ENCODE data around the gene GMDS. TPM values are rescaled to one million over a fixed set of nuclear protein-coding genes. Genes with fewer than 3 reads are reported as not detected.

The GMDS gene
- total RNA-seq, 6 experiments from 2014 or later: 13.2 to 18.0 (median 14.7) TPM

DNA sequence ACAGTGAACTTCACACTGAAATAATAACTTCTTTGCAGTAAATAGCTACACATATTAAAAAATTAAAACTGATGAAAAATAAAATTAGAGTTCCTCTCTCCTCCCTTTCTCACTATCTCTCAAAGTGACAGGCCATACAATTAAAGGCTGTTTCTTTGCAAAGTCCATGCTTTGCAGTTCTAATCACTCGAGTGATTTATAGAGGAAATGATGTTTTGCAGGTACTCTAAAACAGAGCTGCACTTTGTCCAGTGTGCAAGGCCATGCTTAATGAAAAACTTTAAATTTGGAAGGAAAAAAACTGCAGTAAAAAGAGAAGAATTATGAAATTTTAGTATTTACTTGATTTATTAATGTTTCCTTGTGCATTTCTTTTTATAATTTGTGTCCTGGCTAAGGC lies 112.5 kb downstream of the GMDS start:
- H3K27ac Mint-ChIP-seq: no peak overlapping the region
- DNase-seq: no peak
- H3K4me3 Mint-ChIP-seq: no peak overlapping the region
- H3K9me3 Mint-ChIP-seq: no peaks in the 10 kb centered on the region
- peaks cover 9% of the 10 kb centered on the region; the same call in 1 of the 2 replicates for H3K4me1 Mint-ChIP-seq (ENCODE audit: low read depth)
- H3K36me3 Mint-ChIP-seq (ENCODE audit: low read depth): no peaks in the 10 kb centered on the region
- TF ChIP-seq, protein P1, sequence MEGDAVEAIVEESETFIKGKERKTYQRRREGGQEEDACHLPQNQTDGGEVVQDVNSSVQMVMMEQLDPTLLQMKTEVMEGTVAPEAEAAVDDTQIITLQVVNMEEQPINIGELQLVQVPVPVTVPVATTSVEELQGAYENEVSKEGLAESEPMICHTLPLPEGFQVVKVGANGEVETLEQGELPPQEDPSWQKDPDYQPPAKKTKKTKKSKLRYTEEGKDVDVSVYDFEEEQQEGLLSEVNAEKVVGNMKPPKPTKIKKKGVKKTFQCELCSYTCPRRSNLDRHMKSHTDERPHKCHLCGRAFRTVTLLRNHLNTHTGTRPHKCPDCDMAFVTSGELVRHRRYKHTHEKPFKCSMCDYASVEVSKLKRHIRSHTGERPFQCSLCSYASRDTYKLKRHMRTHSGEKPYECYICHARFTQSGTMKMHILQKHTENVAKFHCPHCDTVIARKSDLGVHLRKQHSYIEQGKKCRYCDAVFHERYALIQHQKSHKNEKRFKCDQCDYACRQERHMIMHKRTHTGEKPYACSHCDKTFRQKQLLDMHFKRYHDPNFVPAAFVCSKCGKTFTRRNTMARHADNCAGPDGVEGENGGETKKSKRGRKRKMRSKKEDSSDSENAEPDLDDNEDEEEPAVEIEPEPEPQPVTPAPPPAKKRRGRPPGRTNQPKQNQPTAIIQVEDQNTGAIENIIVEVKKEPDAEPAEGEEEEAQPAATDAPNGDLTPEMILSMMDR (IDR thresholded peaks at IDR 0.05): no peak
- H3K27me3 Mint-ChIP-seq (ENCODE audit: insufficient read depth): no peaks in the 10 kb centered on the region

DNA sequence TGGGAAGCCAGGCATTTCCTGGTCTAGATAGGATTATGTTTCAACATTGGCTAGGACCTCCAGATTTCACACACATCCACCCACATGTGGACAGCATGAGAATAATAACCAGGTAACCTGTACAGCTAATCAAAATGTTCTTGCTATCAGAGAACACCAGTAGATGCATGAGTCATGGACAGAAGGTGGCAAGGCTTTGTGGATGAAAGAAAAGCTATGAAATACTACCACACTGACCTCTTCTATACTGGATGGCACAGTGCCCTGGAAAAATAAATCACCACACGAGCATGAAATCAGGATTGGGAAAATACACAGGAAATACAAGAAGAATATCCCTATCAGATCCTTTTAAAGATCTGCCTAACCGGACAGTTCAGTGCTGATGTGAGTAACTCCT lies 113.0 kb downstream of the GMDS start:
- TF ChIP-seq, protein P1 (IDR thresholded peaks at IDR 0.05): no peak
- Mint-ChIP-seq H3K27ac (no peak overlapping the region), H3K9me3 (no peaks in the 10 kb centered on the region), H3K4me3 (no peak overlapping the region), H3K27me3 (ENCODE audit: insufficient read depth) (no peaks in the 10 kb centered on the region), H3K36me3 (ENCODE audit: low read depth) (no peaks in the 10 kb centered on the region), H3K4me1 (ENCODE audit: low read depth) (peaks cover 9% of the 10 kb centered on the region; the same call in 1 of the 2 replicates)
- no peak for DNase-seq

DNA sequence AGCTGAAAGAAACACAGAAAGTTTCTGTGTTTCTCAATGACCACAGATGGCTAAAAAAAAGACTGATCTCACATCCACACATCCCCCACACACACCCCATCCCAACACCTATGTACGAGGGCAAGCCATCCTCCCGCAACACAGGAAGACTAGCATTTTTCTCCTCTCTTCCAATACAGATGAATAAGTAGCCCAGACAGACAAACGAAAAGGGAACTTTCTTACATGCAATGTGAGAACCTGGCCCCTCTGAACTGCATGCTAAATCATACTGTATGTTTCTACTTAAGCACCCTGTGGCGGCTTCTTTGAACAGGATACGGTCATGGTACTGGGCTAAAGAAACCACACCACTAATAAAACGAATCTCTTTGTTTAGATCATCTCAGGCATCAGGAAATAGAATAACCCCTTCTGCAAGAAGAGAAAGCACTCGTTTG lies 116.2 kb downstream of the GMDS start:
- H3K27ac Mint-ChIP-seq: no peak overlapping the region
- H3K4me1 Mint-ChIP-seq (ENCODE audit: low read depth): peaks cover 5% of the 10 kb centered on the region; the same call in 1 of the 2 replicates

DNA sequence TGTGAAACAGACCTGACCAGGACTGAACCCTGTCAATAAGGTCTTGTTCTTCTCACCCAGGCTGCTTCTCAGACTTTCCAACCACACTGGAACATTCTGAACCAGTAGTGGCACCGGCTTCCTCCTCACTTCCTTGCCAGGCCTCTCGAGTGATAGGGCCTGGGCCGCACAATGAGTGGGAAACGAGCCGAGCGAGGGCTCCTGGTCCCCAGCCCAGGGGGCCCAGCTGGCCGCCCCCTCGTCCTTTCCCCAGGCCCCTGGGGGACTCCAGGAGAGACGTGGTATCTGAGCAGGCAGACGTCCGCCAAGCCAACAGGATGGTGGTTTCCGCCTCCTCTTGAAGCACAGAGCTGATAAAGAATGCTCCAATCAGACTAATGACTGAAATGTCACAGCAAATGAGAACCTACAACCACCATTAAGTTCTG lies 117.9 kb downstream of the GMDS start:
- Mint-ChIP-seq H3K27ac (no peak overlapping the region), H3K4me3 (no peak overlapping the region), H3K36me3 (ENCODE audit: low read depth) (no peaks in the 10 kb centered on the region), H3K27me3 (ENCODE audit: insufficient read depth) (no peaks in the 10 kb centered on the region), H3K4me1 (ENCODE audit: low read depth) (peaks cover 3% of the 10 kb centered on the region; the same call in 1 of the 2 replicates), H3K9me3 (no peaks in the 10 kb centered on the region)
- no peak for DNase-seq
- TF ChIP-seq, protein P1 (IDR thresholded peaks at IDR 0.05): no peak

More for the DNA sequence above, 116.2 kb downstream of the GMDS start:
- Mint-ChIP-seq H3K36me3 (ENCODE audit: low read depth) (no peaks in the 10 kb centered on the region), H3K9me3 (no peaks in the 10 kb centered on the region), H3K27me3 (ENCODE audit: insufficient read depth) (no peaks in the 10 kb centered on the region), H3K4me3 (no peak overlapping the region)
- TF ChIP-seq, protein P1 (IDR thresholded peaks at IDR 0.05): no peak
- no peak for DNase-seq

DNA sequence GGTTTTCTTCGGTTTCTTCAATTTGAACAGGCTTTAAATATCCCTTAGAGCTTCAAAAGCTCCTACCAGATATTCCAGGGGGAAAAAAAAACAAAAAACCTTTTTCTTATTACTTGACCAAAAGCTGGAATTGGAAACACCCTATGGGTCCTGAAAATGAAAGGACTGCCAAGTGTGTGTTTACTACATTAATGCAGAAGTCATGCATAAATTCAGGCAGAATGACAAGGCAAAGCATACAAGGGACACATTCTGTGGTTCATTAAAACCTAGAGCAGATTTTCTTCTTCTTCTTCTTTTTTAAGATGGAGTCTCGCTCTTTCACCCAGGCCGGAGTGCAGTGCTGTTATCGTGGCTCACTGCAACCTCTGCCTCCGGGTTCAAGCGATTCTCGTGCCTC lies 119.1 kb downstream of the GMDS start:
- Mint-ChIP-seq H3K27me3 (ENCODE audit: insufficient read depth) (no peaks in the 10 kb centered on the region), H3K4me1 (ENCODE audit: low read depth) (no peaks in the 10 kb centered on the region), H3K27ac (no peak overlapping the region), H3K4me3 (no peak overlapping the region), H3K36me3 (ENCODE audit: low read depth) (no peaks in the 10 kb centered on the region), H3K9me3 (no peaks in the 10 kb centered on the region)
- TF ChIP-seq, protein P1 (IDR thresholded peaks at IDR 0.05): no peak
- DNase-seq: no peak

DNA sequence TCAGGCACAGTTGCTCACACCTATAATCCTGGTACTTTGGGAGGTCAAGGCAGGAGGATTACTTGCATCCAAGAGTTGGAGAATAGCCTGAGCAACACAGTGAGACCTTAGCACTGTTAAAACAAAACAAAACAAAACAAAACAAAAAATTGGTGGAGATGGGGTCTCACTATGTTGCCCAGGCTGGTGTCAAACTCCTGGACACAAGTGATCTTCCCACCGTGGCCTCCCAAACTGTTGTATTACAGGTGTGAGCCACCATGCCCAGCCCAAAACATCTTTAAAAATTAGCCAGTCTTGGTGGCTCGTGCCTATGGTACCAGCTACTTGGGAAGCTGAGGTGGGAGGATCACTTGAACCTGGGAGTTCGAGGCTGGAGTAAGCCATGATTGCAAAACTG lies 120.2 kb downstream of the GMDS start:
- Mint-ChIP-seq H3K9me3 (no peaks in the 10 kb centered on the region), H3K4me3 (no peak overlapping the region), H3K27me3 (ENCODE audit: insufficient read depth) (no peaks in the 10 kb centered on the region), H3K36me3 (ENCODE audit: low read depth) (no peaks in the 10 kb centered on the region), H3K27ac (no peak overlapping the region), H3K4me1 (ENCODE audit: low read depth) (no peaks in the 10 kb centered on the region)
- DNase-seq: no peak
- TF ChIP-seq, protein P1 (IDR thresholded peaks at IDR 0.05): no peak
